CD4-positive, alpha-beta T cell (primary cell): ENCODE measurements around the gene TAS2R60. TPM values are rescaled to one million over a fixed set of nuclear protein-coding genes. Genes with fewer than 3 reads are reported as not detected.

ENCODE experiments used
- ATAC-seq: fragments of 200-7000 bp; cut with Tn5 transposase; one replicate; pipeline ENCODE4 v1.10.0; 2022; ENCODE audit warnings: mild to moderate bottlenecking; ENCODE audit not compliant: poor library complexity
- CTCF ChIA-PET: fragments of 350-600 bp; sonication (Branson Sonifier 250); formaldehyde crosslinking; loops from one replicate; lab custom pipeline; 2021; ENCODE audit warnings: antibody characterized with exemption, inconsistent platforms; lab: Charles Lee
- POLR2A ChIA-PET: fragments of 350-600 bp; sonication (Branson Sonifier 250); formaldehyde crosslinking; loops from one replicate; lab custom pipeline; 2021; ENCODE audit warnings: antibody characterized with exemption, inconsistent platforms; lab: Charles Lee
- DNase-seq, 14 experiments: peaks; one replicate each; pipeline ENCODE4 v3.0.0-alpha.2; 2013 to 2020; ENCODE audit warnings: mixed read lengths in 2 of 14
- H3K27ac ChIP-seq, 2 donors: one replicate each; pipeline versions ENCODE4 v1.5.1 to v1.7.0; 2013; ENCODE audit warnings: low read length in 2 of 2, low read depth in 1 of 2, mild to moderate bottlenecking in 1 of 2
- H3K27me3 ChIP-seq, 2 experiments: 1 replicate in 1 of 2; 2 replicates in 1 of 2; pipeline versions ENCODE4 v1.6.1 to v1.7.0; 2013; ENCODE audit warnings: low read length in 2 of 2, control low read depth in 1 of 2, mild to moderate bottlenecking in 1 of 2, moderate library complexity in 1 of 2; ENCODE audit not compliant: insufficient read depth in 2 of 2, control insufficient read depth in 1 of 2
- H3K36me3 ChIP-seq: one replicate; pipeline ENCODE4 v1.6.1; 2013; ENCODE audit warnings: low read length, control low read depth; ENCODE audit not compliant: insufficient read depth
- H3K4me1 ChIP-seq: one replicate; pipeline ENCODE4 v1.6.1; 2013; ENCODE audit warnings: low read length, control low read depth; ENCODE audit not compliant: insufficient read depth
- H3K4me3 ChIP-seq: one replicate; pipeline ENCODE4 v1.5.1; 2013; ENCODE audit warnings: mild to moderate bottlenecking, low read length, moderate library complexity
- H3K9me3 ChIP-seq, 2 experiments: 1 replicate in 1 of 2; 2 replicates in 1 of 2; pipeline versions ENCODE4 v1.6.1 to v1.7.0; 2013; ENCODE audit warnings: low read length in 2 of 2, mild to moderate bottlenecking in 2 of 2, control low read depth in 1 of 2, moderate library complexity in 1 of 2; ENCODE audit not compliant: control insufficient read depth in 1 of 2, insufficient read depth in 1 of 2
- H3K27ac Mint-ChIP-seq: one replicate; pipeline ENCODE4 v1.8.0; 2020; ENCODE audit warnings: mixed read lengths
- H3K27me3 Mint-ChIP-seq: one replicate; pipeline ENCODE4 v1.8.0; 2021; ENCODE audit warnings: mixed read lengths
- H3K36me3 Mint-ChIP-seq: one replicate; pipeline ENCODE4 v1.8.0; 2021; ENCODE audit warnings: low read depth, mixed read lengths
- H3K4me1 Mint-ChIP-seq: one replicate; pipeline ENCODE4 v1.8.0; 2021; ENCODE audit warnings: low read depth, mixed read lengths
- H3K4me3 Mint-ChIP-seq: one replicate; pipeline ENCODE4 v1.8.0; 2020; ENCODE audit warnings: mild to moderate bottlenecking, mixed read lengths
- H3K9me3 Mint-ChIP-seq: one replicate; pipeline ENCODE4 v1.8.0; 2020; ENCODE audit warnings: mixed read lengths
- intact Hi-C, 2 experiments: fragments of 100-400 bp; cut with DNase I in 1 of 2; cut with micrococcal nuclease in 1 of 2; formaldehyde crosslinking; loops; one replicate each; pipeline versions ENCODE4 v1.15.1 to v1.9.0; 2023 to 2025; cut with DNase I, micrococcal nuclease
- total RNA-seq, 174 experiments: library from RNA in 2 of 174; stranded (reverse) in 2 of 174; gene quantifications; one replicate each; pipeline ENCODE4 v1.2.3 and lab custom pipeline; 2021 to 2026
- TF ChIP-seq, protein P1 (sequence below): fragments of 200-600 bp; IDR thresholded peaks from one replicate; pipeline ENCODE4 v1.8.0; 2022; ENCODE audit warnings: antibody characterized with exemption, mild to moderate bottlenecking

The TAS2R60 gene
- total RNA-seq, 2 experiments from 2014 or later = 0.47 to 0.61 TPM

DNA sequence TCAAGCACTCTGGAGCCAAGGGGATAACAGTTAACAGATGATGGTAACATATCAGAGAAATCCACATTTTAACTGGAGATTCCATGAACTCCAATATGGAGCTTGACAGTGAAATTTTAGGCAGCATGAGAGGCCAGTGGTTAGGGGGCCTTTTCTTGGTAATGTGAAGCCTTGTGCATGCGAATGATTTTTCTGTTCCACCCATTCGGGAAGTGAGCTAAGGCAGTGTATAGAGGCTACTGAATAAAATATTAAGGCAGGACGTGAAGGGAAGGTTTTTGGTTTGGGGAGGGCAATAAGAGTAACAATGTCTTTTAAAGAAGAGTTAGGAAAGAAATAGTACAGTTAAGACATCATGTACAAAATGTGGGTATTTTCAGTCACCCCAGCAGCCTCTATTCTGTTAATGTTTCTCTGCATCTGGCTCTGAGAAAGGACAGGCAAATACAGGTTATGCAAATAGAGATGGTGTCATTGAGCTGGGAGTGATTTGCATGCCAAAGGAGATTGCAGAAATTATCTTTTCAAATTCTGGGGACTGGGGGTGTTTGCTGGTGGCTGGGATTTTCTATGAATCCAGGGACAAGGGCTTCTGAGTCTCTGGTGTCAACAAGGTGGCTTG lies 6.8 kb upstream of the TAS2R60 start:
- Mint-ChIP-seq H3K27ac (no peak overlapping the region), H3K9me3 (no peaks in the 10 kb centered on the region), H3K4me1 (peaks cover 25% of the 10 kb centered on the region), H3K4me3 (no peak overlapping the region), H3K27me3 (no peaks in the 10 kb centered on the region), H3K36me3 (peaks cover 30% of the 10 kb centered on the region)
- no peak overlapping the region for H3K4me3 ChIP-seq
- no peaks in the 10 kb centered on the region for H3K36me3 ChIP-seq
- POLR2A ChIA-PET = no interaction called here
- DNase-seq = no peak
- peaks cover 14% of the 10 kb centered on the region for H3K4me1 ChIP-seq
- intact Hi-C loops = no loop called here
- no peak overlapping the region for H3K27ac ChIP-seq
- CTCF ChIA-PET = no interaction called here
- TF ChIP-seq, protein P1, sequence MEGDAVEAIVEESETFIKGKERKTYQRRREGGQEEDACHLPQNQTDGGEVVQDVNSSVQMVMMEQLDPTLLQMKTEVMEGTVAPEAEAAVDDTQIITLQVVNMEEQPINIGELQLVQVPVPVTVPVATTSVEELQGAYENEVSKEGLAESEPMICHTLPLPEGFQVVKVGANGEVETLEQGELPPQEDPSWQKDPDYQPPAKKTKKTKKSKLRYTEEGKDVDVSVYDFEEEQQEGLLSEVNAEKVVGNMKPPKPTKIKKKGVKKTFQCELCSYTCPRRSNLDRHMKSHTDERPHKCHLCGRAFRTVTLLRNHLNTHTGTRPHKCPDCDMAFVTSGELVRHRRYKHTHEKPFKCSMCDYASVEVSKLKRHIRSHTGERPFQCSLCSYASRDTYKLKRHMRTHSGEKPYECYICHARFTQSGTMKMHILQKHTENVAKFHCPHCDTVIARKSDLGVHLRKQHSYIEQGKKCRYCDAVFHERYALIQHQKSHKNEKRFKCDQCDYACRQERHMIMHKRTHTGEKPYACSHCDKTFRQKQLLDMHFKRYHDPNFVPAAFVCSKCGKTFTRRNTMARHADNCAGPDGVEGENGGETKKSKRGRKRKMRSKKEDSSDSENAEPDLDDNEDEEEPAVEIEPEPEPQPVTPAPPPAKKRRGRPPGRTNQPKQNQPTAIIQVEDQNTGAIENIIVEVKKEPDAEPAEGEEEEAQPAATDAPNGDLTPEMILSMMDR = no peak
- no peaks in the 10 kb centered on the region for H3K27me3 ChIP-seq
- no peaks in the 10 kb centered on the region for H3K9me3 ChIP-seq
- ATAC-seq = no peak

DNA sequence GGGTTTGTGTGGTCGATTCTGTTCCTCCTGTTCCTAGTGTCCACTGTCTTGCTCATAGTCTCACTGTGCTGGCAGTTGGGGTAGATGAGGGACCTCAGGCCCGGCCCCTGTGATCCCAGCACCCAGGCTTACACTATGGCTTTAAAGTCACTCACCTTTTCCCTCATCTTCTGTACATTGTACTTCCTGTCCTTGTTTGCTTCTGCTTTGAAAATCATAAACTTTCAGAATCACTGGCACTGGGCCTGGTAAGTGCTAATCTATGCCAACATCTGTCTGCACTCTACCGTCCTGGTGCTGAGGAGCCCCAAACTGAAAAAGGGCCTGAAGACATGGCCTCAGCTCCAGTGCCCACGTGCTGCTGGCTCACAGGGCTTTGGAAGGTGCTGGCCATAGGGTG lies 5.7 kb upstream of the TAS2R60 start:
- DNase-seq (no peak), ATAC-seq (no peak)
- peaks cover 33% of the 10 kb centered on the region for H3K36me3 Mint-ChIP-seq
- no peaks in the 10 kb centered on the region for H3K36me3 ChIP-seq
- ChIA-PET CTCF (no interaction called here), POLR2A (no interaction called here)
- no peaks in the 10 kb centered on the region for H3K9me3 Mint-ChIP-seq
- intact Hi-C loops = no loop called here
- peaks cover 25% of the 10 kb centered on the region for H3K4me1 Mint-ChIP-seq
- no peak overlapping the region for H3K27ac ChIP-seq
- TF ChIP-seq, protein P1 = no peak
- H3K4me1 ChIP-seq = peaks cover 14% of the 10 kb centered on the region
- no peak overlapping the region for H3K4me3 ChIP-seq
- H3K4me3 Mint-ChIP-seq = no peak overlapping the region
- no peaks in the 10 kb centered on the region for H3K27me3 Mint-ChIP-seq
- no peaks in the 10 kb centered on the region for H3K27me3 ChIP-seq
- H3K27ac Mint-ChIP-seq = peak overlapping the region; percentile 28
- no peaks in the 10 kb centered on the region for H3K9me3 ChIP-seq

DNA sequence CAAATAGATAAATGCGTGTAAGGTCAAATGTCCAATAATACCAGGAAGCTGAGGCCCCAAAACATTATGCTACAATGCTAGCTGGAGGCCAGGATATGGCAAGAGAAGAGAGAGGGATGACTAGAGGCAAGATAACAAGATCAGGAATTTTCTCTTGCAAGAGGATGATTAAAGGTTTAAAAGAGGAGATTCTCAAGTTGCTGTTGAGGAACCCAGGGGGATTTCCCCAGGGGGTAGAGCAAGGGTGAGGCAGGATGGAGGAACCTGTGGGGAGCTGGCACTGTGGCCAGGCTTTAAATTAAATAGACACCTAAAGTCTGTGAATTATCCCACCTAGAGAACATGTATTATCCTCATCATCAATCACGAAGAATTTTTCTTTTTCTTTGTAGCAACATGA lies 3.4 kb upstream of the TAS2R60 start:
- H3K4me3 Mint-ChIP-seq = no peak overlapping the region
- CTCF ChIA-PET = no interaction called here

More for the DNA sequence above, 3.4 kb upstream of the TAS2R60 start:
- H3K4me1 Mint-ChIP-seq = peaks cover 25% of the 10 kb centered on the region
- ATAC-seq = no peak
- intact Hi-C loops = no loop called here
- H3K27ac ChIP-seq = no peak overlapping the region
- no peaks in the 10 kb centered on the region for H3K27me3 ChIP-seq
- no peaks in the 10 kb centered on the region for H3K9me3 ChIP-seq
- POLR2A ChIA-PET = interaction anchor here (0.7 kb wide), 1 partner anchor 203 kb away, joined by 3 read pairs; no protein-coding TSS in a partner anchor
- no peaks in the 10 kb centered on the region for H3K9me3 Mint-ChIP-seq
- no peak overlapping the region for H3K4me3 ChIP-seq
- H3K36me3 ChIP-seq = peaks cover 4% of the 10 kb centered on the region
- H3K4me1 ChIP-seq = peaks cover 14% of the 10 kb centered on the region
- TF ChIP-seq, protein P1 = no peak
- no peak overlapping the region for H3K27ac Mint-ChIP-seq
- H3K36me3 Mint-ChIP-seq = peaks cover 22% of the 10 kb centered on the region
- no peak for DNase-seq
- no peaks in the 10 kb centered on the region for H3K27me3 Mint-ChIP-seq
